ENCODE data around the gene HNRNPH1. TPM values are rescaled to one million over a fixed set of nuclear protein-coding genes. Genes with fewer than 3 reads are reported as not detected.
A peak's percentile ranks its signal among the peaks of the same experiment; 100 is the strongest.

Gene HNRNPH1
- total and polyA plus RNA-seq, 2 of the 13 experiments (the other 11 are each of a cell fraction or from before 2014, with no cell fraction given) = 382 to 1,064 TPM

GRCh38 chr5:179623906-179624741, 653 bp upstream of the HNRNPH1 start (continued):
- TF ChIP-seq GMEB1 (CRISPR knock-in tag; IDR thresholded peaks at IDR 0.05; ENCODE audit: borderline replicate concordance) (peak; percentile 47; the same call in 1 of the 2 replicates), KLF9 (CRISPR knock-in tag; IDR thresholded peaks at IDR 0.05; ENCODE audit: low read depth) (0 out of 2 replicates have a peak, but pooled peaks have one; percentile 5), ZNF101 (CRISPR knock-in tag; IDR thresholded peaks at IDR 0.05; ENCODE audit: borderline replicate concordance, low read depth) (peak; percentile 96; the same call in 1 of the 2 replicates), JARID2 (CRISPR knock-in tag; IDR thresholded peaks at IDR 0.05; ENCODE audit: insufficient replicate concordance) (peak; percentile 6), ZNF609 (CRISPR knock-in tag; IDR thresholded peaks at IDR 0.05; ENCODE audit: borderline replicate concordance) (0 out of 2 replicates have a peak, but pooled peaks have one; percentile 60), ZFP82 (CRISPR knock-in tag; IDR thresholded peaks at IDR 0.05; ENCODE audit: borderline replicate concordance) (peak; percentile 96; the same call in 1 of the 2 replicates), BRF2 (CRISPR knock-in tag; IDR thresholded peaks at IDR 0.05) (no peak), GFI1 (CRISPR knock-in tag; IDR thresholded peaks at IDR 0.05; ENCODE audit: borderline replicate concordance) (no peak), TAF15 (IDR thresholded peaks at IDR 0.05; ENCODE audit: low read depth, low read length, poor library complexity, severe bottlenecking) (no peak), CHD2 (IDR thresholded peaks at IDR 0.05; ENCODE audit: low read depth, low read length) (peak; percentile 30; the same call in 1 of the 2 replicates), DMAP1 (CRISPR knock-in tag; IDR thresholded peaks at IDR 0.05) (peak; percentile 86), HINFP (CRISPR knock-in tag; IDR thresholded peaks at IDR 0.05; ENCODE audit: low read depth) (0 out of 2 replicates have a peak, but pooled peaks have one; percentile 43), NAIF1 (CRISPR knock-in tag; IDR thresholded peaks at IDR 0.05; ENCODE audit: borderline replicate concordance) (peak; percentile 83; the same call in 1 of the 2 replicates), KLF12 (CRISPR knock-in tag; IDR thresholded peaks at IDR 0.05; ENCODE audit: borderline replicate concordance) (0 out of 2 replicates have a peak, but pooled peaks have one; percentile 13), SRSF4 (IDR thresholded peaks at IDR 0.05; ENCODE audit: low read depth, low read length, poor library complexity, severe bottlenecking) (no peak)
- TF ChIP-seq, protein P1, sequence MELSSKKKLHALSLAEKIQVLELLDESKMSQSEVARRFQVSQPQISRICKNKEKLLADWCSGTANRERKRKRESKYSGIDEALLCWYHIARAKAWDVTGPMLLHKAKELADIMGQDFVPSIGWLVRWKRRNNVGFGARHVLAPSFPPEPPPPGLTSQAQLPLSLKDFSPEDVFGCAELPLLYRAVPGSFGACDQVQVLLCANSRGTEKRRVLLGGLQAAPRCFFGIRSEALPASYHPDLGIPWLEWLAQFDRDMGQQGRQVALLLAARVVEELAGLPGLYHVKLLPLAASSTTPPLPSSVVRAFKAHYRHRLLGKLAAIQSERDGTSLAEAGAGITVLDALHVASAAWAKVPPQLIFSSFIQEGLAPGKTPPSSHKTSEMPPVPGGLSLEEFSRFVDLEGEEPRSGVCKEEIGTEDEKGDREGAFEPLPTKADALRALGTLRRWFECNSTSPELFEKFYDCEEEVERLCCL (CRISPR knock-in tag; IDR thresholded peaks at IDR 0.05; ENCODE audit: borderline replicate concordance) = peak; percentile 33; the same call in 1 of the 2 replicates

All from HepG2 (cell line).